Measurements from ENCODE around the gene HUS1B.

DNA sequence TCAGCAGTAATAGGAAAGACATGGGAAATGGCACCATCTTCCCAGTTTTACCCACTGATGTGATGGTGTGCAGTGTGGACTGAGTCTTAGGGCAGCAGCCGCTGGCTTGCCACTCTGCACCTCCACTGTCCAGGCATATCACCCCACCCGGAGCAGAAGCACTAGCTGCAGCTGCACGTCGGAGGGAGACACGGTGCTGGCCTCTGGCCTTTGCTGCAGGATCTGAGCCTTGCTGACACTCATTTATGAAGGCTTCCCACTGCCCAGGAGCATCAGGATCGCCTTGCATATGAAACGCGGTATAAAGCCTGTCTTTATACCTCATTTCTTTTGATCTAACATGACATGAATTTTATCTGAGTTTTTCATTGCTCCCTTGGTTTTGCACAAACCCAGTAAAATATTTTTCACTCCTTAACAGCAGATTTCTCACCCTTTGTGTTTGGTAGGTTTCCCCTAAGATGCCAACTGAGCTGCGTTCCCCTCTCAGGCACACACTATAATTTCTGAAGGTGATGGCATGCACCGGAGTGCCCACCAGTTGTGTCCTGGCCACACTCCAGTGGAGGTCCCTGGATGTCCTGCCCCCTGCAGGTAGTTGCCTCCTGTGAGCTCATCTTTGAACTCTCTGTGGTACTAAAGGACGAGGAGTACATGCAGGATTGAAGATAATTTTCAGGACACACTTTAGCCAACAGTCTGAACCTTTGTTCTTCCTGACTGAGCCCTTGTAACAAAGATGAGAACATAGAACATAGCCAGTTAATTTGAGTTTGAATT is 45.0 kb upstream of the HUS1B start:
- TF ChIP-seq, protein P1, sequence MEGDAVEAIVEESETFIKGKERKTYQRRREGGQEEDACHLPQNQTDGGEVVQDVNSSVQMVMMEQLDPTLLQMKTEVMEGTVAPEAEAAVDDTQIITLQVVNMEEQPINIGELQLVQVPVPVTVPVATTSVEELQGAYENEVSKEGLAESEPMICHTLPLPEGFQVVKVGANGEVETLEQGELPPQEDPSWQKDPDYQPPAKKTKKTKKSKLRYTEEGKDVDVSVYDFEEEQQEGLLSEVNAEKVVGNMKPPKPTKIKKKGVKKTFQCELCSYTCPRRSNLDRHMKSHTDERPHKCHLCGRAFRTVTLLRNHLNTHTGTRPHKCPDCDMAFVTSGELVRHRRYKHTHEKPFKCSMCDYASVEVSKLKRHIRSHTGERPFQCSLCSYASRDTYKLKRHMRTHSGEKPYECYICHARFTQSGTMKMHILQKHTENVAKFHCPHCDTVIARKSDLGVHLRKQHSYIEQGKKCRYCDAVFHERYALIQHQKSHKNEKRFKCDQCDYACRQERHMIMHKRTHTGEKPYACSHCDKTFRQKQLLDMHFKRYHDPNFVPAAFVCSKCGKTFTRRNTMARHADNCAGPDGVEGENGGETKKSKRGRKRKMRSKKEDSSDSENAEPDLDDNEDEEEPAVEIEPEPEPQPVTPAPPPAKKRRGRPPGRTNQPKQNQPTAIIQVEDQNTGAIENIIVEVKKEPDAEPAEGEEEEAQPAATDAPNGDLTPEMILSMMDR (IDR thresholded peaks at IDR 0.05) = peak in 1 of 5 experiments; percentile 5
- TF ChIP-seq POLR2A (IDR thresholded peaks at IDR 0.05) = no peak
- no peak for TF ChIP-seq EP300 (IDR thresholded peaks at IDR 0.05)

All from tibial nerve (tissue), 4 donors.